GM19452 (cell line): ENCODE measurements around the gene ABCA1.
"Not testable (repeated sequence)": the region's sequence is repeated elsewhere in the genome, so short reads cannot be mapped to it uniquely, and the experiment has no call there.

Experiments
- ATAC-seq: cut with Tn5 transposase; IDR thresholded peaks from one replicate; pipeline ENCODE4 v1.9.1; 2021; ENCODE audit not compliant: unreplicated experiment

Gene ABCA1

GRCh38 chr9:104905153-104905901 lies 22.6 kb downstream of the ABCA1 start:
- ATAC-seq, result no peak

DNA sequence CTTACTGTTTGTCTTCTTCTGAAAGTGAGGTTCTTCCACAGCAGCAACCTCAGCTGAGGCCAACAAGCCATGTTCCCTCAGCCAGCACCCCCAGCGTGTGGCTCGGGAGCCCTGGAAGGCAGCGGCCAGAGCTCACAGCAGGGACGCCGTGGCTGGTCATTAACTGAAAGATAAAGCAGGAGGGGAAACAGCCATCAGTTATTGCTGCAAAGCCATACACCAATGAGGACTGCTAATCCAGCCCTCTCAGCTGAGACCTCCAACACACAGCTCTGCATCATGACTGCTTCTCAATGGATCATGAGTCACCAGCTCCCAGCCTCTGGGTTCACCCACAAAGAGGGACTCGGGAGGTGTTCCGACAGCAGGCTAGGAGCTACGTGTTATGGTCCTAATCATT lies 24.3 kb downstream of the ABCA1 start:
- no peak for ATAC-seq

GRCh38 chr9:104900871-104901270 lies 27.1 kb downstream of the ABCA1 start:
- ATAC-seq, result no peak

GRCh38 chr9:104900324-104900723 lies 27.6 kb downstream of the ABCA1 start:
- no peak for ATAC-seq

DNA sequence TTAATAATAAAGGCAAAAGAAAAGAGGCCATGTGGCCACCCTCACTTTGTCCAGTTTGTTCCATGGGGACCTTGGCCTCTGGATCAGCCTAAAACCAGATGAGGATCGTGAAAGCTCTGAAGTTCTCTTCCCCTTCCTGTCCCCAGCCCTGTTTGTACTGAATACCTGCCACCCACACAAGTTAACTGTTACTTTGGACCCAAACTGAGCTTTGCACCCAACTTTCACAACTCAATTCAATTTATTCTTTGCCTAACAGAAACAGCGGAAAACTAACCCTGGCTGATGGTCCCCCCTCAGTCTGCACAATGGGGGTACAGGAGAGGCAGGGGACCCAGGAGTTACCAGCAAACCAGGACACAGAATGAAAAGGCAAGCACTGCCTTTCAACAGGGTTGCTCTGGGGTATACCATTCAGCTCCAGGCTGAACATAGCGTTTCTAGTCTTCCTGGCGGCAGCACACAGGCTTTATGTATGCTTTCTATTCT lies 28.2 kb downstream of the ABCA1 start:
- ATAC-seq, result no peak

GRCh38 chr9:104898376-104898775 lies 29.6 kb downstream of the ABCA1 start:
- ATAC-seq, result not testable (repeated sequence)

GRCh38 chr9:104896131-104896530 lies 31.8 kb downstream of the ABCA1 start:
- no peak for ATAC-seq

GRCh38 chr9:104895572-104895971 lies 32.4 kb downstream of the ABCA1 start:
- no peak for ATAC-seq

DNA sequence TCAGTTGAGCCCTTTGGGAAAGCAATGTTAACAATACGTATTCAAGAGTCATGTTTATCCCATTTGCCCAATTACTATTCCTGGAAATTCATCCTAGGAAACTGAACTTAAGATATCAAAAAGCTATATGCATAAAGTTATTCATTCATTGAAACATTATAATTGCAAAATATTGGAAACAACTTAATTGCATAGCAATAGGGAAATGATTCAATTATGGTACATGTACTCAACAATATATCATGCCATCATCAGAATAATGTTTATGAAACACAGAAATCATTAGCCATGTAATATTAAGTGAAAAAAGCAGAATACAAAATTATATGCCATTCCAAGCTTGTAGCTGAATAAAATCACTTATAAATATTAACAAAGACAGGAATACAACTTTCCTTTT lies 35.3 kb downstream of the ABCA1 start:
- no peak for ATAC-seq

DNA sequence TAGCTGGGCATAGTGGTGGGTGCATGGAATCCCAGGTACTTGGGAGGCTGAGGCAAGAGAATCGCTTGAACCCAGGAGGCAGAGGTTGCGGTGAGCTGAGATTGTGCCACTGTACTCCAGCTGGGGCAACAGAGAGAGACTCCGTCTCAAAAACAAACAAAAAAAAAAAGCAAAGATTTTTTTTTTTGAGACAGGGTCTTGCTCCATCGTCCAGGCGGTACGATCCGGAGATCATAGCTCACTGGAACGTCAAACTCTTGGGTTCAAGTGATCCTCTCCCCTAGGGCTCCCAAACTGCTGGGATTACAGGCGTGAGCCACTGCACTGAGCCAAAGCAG lies 37.6 kb downstream of the ABCA1 start:
- ATAC-seq, result no peak

- ATAC-seq, result no peak
Observed at GRCh38 chr9:104885818-104886709, 41.9 kb downstream of the ABCA1 start.

GRCh38 chr9:104883169-104883568 lies 44.8 kb downstream of the ABCA1 start:
- ATAC-seq, result no peak

GRCh38 chr9:104882566-104882965 lies 45.4 kb downstream of the ABCA1 start:
- ATAC-seq, result no peak

- no peak for ATAC-seq
Observed at GRCh38 chr9:104882086-104882485, 45.9 kb downstream of the ABCA1 start.

DNA sequence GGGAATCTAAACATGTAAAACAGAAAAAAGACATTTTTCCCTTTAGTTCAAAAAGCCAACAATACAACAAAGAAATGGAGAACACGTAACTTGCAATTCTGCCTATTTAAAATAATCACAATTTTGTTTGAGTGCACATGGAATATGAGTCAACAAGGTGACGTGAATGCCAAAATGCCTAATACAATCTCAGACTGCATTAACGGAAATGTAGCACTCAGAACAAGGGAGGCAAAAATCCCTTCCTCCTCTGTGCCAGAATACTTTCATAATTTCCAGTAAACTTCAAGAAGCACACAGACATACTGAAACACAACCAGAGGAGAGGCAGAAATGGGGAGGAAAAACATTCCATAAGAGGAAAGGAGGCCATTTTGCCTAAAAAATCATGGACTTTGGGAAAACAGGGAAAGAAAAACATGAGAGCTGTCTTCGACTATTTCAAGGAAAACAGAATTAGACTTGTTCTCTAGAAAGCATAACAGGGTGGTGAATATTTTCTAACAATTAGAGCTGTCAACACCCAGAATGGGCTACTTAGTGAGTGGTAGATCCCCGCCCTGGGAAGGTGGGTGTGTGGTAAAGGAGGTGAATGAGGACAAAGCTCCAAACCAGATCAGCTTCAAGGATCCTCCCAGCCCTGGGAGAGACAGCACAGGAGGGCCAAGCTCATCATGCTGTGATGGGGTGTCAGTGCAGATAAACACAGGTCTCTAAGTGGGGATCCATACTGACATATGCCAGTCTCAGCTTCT lies 48.2 kb downstream of the ABCA1 start:
- no peak for ATAC-seq

GRCh38 chr9:104876587-104876986 lies 51.4 kb downstream of the ABCA1 start:
- ATAC-seq, result no peak

DNA sequence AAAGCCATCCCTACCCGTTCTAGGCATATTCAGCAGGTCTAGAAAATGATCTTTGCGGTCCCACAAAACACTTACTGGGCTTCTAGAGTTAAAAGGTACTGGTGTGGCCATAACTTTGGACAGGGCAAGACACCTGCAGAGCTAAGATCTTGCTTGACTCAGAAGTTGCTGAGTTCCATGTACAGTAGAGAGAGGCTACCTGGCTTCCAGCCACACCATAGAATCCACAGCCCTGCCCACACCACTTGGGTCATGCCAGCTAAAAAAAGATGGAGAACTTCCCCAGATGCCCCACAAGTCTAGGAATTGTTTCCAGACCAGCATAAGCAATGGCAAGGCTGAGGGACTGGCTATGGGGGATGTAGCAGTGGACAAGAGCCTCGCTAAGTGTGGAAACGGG lies 52.1 kb downstream of the ABCA1 start:
- no peak for ATAC-seq

DNA sequence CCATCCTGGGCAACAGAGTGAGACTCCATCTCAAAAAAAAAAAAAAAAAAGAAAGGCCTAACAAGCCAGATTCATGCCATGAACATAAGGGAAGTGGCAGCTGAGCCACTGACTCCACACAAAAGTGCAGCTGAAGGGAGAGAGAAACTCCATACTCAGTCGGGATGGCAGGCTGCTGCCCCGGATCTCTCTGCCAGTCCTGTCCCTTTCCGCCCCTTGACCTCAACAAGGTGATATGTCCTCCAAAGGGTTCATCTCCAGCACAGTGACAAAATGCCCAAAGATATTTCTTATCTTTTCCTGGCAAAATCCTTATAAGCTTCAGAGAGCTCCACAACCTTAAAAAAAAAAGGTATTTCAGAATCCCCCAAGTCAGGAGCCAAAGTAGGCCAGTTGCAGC lies 52.6 kb downstream of the ABCA1 start:
- ATAC-seq, result no peak

DNA sequence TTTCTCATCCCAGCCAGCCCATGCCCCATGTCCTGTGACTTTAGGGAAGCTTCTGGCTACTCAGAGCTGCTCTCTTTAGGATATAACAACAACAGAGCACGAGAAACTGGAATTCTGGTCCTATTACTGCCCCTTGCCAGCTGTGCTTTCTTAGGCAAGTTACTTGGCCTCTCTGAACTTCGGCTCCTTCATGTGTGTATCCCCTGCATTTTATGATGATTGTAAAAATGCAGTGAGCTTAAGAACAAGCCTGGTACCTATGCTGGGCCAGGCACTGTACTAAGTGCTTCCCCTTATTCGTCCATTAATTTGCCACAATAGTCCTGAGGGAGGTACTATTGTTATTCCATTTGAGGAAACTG lies 54.5 kb downstream of the ABCA1 start:
- no peak for ATAC-seq

DNA sequence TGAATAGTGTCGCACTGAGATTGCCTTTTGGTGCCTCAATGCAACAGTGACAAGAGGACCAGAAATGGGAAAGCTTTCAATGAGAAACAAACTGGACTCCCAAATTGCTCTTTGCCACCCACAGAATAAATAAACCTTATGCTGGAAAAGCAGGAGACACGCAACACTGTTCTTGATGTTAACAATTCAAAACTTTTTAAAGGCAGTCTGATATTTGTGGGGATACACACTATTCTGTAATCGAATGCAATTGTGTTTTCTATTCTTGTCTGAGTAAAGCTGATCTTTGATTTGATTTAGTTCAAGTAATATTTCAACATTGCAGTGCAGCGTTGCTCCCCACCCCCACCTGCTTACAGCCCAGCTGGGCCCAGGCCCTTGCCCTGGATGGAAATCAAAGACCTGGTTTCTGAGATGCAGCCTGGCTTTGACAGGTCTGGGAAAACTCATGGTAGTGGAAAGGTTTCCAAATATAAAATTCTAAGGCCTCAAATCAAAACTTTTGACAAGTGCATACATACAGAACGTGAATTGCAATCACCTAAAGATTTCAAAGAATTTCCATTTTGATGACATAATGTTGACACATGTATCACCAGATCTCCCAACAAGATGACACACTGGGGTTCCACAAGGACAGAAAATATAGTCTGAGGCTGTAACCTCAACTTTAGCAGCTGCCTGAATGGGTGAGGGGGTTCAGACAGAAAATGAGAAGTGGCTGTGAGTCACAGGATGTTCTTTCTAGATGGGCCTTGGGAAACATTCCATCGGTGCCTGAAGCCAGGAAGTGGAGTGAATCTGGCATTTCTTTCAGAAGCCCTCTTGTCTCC lies 55.1 kb downstream of the ABCA1 start:
- no peak for ATAC-seq
